Activated CD4-positive, CD25-positive, alpha-beta regulatory T cell treated with anti-CD3 and anti-CD28 coated beads, Interleukin-2, amount 50 U/mL, for 72 hours (primary cell): ENCODE measurements around the gene HERPUD2.

Source experiments
- DNase-seq: peaks from one replicate; pipeline ENCODE4 v3.0.0; 2021

Gene HERPUD2, protein sequence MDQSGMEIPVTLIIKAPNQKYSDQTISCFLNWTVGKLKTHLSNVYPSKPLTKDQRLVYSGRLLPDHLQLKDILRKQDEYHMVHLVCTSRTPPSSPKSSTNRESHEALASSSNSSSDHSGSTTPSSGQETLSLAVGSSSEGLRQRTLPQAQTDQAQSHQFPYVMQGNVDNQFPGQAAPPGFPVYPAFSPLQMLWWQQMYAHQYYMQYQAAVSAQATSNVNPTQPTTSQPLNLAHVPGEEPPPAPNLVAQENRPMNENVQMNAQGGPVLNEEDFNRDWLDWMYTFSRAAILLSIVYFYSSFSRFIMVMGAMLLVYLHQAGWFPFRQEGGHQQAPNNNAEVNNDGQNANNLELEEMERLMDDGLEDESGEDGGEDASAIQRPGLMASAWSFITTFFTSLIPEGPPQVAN

DNA sequence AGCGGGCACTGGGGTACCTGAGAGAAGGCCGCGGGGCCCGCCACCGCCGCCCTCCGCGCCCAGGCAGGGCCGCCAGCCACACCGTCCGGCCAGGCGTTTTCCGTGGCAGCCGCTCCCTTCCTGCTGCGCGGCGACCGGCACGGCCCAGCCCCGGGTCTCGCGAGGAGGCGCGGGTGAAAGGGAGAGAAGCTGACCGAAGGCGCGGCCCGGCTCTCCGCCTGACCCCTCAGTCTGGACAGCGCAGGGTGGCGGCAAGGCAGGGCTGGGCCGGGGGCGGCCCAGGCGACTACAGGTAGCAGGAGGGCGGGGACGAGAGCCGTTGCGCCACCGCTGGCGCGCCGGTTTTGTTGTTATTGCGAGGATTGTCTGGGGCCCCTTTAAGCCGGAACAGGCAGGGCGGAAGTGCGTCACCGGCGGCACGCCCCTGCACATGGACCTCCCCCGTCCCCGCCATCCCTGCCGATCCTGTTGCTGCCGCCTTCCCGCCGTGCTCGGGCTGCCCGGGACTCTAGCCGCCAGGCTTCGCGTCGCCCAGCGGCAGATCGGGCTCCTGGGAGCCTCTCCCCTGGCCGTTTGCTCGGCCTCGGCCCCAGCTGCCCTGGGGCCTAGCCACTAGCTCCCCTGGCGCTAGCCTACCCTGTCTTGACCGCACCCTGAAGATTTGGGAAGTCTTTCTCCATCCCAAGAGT is at the start of gene HERPUD2:
Gene HERPUD2, minus strand, starts transcription at position 352 of the 689 bp plus-strand sequence. CDS start 805 bp downstream, outside the sequence.
- DNase-seq = peak; percentile 90

DNA sequence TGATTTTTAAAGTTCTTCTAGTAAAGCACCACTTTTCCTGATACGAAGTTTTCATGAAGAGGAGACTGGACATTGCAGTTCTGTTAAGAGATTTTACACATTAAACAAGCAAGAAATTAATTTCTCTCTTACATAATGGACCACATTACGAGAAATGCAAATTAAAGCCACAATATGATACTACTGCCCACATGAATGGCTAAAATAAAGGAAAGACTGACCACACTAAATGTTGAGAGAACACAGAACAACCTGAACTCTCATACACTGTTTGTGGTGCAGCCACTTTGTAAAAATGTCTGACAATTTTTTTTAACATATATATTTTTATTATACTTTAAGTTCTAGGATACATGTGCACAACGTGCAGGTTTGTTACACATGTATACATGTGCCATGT is 44.0 kb upstream of the HERPUD2 start:
- no peak for DNase-seq

DNA sequence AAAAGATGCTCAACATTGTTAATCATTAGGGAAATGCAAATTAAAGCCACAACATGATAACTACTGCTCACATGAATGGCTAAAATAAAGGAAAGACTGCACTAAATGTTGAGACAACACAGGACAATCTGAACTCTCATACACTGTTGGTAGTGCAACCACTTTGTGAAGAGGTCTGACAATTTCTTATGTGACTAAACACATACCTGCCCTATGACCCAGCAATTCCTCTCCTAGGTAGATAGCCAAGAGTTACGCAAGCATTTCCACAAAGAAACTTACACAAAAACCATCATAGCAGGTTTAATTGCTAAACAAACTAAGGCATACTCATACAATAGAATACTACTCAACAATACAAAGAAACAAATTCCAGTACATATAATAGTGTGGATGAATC is 41.8 kb upstream of the HERPUD2 start:
- DNase-seq = no peak

DNA sequence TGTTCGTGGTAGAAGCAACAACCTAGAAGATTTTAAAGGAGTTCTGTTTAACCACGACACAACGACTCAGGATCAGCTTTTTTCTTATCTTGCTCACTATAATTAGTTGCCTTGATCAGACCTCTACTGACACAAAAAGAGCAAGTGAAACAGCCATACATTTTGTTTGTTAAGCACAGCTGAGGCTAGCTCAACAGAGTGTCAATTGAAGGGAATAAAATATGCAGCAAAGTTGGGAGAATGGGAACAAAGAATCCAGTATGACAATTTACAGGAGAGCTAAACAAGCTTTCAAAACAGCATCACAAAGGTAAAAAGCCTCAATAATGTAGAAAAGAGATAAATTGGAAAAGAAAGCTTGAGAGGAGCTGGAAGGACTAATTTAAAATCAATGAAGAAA is 40.5 kb upstream of the HERPUD2 start:
- no peak for DNase-seq

DNA sequence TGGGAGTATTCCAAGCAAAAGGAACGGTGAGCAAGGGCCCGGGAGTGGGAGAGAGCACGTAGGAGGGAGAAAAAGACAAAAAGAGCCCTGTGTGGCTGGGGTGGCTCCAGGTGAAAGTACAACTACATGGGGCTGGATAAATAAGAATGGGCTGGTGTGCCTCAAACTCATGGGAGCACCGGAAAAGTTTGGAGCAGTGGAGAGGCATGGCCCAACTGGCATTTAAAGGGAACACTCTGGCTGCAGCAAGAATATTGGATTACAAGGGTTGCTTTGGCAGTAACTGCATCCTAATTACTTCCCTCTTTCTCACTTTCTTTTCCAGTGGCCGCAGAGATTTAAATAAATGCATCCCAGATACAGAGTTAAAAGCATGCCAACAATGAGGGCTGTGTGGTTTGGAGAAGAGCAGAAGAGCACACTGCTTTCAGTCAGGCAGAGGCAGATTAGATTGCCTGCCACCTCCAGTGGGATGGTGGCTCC is 39.1 kb upstream of the HERPUD2 start:
- DNase-seq = no peak

DNA sequence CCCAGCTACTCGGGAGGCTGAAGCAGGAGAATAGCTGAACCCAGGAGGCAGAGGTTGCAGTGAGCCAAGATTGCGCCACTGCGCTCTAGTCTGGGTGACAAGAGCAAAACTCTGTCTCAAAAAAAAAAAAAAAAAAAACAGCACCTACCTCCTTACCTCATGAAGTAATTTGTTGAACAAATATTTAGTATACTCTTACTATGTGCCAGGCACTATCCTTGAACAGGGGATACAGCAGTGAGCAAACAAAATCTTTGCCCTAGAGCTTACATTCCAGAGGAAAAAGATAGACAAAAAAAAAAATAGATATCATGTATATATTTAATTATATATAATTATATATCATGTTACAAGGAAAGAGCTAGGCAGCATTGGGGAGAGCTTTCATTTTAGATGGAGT is 36.4 kb upstream of the HERPUD2 start:
- DNase-seq = no peak

DNA sequence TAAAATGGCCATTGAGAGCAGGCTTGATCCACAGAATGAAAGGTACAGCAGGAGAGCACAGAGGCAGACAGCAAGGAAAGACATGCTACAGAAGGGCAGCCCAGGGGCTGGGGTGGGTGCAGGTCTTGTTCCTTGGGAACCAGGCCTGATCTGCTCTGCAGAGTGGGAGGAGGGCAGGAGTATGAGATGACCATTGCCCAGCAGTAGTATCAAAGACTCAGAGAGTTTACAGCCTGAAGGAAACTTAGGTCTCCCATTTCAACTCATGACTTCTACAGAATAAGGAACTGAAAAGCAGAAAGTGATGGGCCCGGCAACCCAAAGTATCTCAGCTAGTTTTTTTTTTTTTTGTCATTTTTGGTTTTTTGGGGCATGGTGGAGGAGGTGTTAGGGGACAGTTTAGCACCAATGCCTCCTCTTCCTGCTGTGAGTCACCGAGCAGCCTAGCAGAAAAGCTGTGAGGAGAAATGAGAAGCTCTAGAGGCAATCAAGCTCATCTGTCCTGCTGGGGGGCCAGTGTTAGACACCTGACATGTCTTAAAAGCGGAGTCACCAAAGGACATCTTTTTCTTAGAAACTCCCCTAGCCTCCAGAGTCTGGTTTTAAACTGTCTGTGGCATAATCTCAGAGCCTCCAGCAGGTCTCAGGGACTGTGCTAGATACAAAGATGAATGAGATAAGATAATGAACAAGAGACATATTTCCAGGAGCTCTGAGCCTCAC is 34.3 kb upstream of the HERPUD2 start:
- no peak for DNase-seq

DNA sequence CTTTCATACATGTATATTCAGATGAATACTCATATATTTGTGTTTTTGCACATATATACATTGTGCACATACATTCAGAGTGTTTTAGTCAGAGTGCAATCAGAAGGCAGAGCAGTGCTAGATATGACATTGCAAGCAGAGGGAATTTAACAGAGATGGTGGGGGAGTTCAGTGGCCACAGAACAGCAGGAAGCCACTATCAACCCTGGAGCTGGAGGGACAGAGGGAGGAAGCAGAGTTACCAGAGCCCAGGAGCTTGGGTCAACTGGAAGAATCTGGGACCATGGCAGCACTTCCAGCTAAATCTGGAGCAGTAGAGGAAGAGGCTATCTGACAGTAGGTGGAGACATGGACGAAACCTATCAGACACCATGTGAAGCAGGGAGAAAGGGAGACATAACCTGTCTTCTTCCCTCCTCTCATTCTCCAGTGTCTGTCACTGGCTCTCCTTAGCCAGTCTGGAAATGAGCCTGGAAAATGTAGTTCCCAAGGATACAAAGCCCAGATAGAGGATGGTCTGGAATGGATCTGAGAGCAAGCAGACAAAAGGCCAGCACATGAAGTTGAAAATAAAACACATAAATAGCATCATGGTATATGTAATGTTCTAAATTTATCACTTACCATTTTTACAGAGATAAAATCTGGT is 33.6 kb upstream of the HERPUD2 start:
- DNase-seq = no peak

DNA sequence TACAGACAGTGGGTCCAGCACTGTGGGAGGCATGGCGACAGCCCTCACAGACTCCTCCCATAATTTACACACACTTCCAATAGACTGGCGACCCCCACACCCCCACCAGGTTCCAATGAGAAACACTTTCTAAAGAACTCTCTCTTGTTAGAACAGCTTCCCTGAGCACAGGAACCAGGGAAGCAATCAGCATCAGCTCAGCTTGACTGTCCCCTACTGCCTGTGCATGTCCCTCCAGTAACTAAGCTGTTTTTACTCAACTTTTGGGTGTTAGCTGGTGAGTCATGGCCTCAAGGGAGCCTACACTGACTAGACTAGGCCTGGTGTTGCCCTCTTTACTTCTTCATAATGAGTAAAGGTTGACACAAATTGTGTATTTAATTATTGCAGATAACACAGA is 32.6 kb upstream of the HERPUD2 start:
- no peak for DNase-seq

DNA sequence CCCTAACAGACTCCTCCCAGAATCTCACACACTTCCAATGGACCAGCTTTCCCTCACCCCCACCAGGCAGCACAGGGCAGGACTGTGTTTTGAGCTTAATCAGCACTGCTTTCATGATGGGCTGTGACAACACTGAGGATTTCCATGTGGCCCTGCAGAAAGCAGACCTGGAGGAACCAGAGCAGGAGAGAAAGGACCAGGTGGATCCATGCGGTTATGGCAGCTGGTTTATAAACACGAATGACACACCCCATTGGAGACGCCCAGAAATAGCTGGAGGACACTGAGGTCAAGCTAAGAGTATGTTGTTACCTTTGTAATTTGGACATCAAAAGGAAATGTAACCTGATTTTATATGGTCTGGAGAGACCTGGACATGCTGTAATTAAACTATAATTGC is 31.7 kb upstream of the HERPUD2 start:
- DNase-seq = no peak

DNA sequence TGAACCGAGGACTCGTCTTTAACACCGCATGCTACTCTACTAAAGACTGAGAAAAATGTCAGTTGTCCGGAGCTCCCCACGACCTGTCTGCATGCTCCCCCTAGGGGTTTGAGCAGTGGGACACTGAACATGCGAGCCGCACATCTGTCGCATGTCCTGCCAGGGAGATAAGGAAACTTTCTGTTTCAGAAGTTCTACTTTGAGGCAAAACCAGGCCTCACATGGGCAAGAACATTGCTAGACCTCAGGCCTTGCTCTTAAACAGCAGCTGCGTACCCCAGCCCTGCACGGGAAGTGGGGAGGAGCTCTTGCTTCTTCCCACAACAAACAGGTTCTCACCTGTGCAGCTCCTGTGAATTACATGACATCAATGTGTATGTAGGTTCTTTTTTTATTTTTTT is 30.3 kb upstream of the HERPUD2 start:
- DNase-seq = no peak

DNA sequence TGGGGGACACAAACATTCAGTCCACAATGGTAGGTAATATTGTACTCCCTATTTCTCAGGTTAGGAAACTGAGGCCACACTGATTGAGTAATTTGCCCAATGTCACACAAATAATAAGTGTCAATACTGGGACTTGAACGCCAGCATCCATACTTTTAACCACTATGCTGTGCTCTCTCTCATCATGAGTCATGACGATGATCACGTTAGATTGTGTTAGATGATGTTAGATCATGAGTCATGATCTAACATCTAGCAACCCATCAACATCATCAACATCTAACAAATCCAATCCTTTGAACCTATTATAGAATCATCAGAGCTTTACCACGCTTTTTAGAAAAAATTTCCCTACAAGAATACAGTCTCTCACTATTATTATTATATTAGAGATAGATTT is 28.1 kb upstream of the HERPUD2 start:
- DNase-seq = no peak

DNA sequence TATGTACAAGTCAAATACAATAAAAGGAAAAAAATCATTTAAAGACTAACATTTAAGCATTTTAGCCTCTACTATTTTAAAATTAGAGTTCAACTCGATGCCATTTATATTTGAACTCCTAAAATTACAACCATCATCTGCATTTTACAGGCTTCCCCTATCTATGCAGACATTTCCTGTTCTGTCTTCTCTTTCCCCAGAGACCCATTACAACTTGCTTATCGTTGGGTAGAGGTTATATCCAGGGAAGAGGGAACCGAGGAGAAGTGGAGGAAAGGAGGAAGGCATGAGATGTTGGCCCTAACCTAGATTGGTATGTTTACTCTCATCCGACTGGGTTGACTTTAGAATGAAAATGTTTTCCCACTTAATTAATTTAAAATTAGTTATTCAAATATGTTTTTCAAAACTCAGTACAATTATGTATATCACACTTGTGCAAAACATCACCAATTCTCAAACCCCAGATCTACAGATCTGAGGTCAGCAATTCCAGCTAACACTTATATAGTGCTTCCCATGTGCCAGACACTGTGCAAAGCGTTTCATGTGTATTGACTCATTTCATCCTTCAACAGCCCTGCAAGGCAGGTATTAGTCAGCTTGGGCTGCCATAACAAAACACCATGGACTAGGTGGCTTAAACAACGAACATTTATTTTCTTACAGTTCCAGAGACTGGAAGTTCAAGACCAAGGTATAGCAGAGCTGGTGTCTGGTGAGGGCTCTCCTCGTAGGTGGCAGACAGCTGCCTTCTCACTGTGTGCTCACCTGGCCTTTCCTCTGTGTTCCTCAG is 27.3 kb upstream of the HERPUD2 start:
- no peak for DNase-seq

DNA sequence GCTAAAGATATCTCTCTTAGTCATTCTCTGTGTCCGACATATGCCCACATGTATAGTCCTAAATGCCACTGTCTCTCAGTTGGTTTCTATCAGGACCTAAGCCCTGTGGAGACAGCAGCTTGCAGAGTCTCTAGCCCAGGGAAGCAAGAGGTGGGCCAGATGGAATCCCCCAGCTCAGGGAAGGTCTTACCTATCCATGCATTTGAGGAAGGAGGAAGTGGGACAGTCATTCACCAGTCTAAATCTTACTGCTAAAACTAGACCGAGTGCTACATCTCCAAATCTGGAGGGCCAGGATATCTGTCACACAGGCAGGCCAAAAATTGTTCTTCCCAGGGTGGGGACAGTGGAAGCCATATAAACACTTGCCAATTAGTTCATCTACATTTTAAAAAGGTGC is 26.4 kb upstream of the HERPUD2 start:
- no peak for DNase-seq

DNA sequence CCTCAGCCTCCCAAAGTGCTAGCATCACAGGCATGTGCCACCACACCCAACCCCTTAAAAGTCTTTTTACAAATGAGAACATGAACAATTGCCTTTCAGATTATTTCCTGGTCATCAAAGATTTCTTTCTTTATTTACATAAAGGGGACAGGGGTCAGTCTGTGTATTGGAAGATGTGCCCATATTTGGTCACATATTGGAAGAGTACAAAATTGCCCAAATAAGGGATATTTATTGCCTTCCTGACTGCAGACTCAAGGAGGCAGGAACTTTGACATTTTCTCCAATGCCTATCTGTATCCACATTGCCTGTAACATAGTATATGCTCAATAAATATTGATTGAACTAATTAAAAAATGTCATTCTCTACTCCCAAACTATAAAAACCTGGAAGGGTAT is 25.9 kb upstream of the HERPUD2 start:
- no peak for DNase-seq

DNA sequence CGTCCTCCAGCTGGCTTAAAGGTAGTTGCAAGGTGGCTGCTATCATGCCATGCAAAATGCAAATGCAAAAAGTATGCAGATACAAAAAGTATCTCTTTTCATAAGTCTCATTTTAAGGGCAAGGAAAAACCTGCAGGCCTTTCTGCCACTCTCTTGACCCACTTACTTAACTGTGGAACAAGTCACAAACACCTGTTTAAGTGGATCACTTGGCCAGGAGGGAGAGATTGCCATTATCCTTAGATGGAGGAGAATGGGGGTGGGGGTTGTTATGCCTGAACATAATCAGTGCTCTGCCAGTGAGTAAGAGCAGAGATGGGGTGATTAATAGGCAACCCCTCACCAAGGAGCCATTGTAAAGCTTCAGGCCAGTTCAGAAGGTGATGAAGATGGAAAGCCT is 25.1 kb upstream of the HERPUD2 start:
- no peak for DNase-seq

DNA sequence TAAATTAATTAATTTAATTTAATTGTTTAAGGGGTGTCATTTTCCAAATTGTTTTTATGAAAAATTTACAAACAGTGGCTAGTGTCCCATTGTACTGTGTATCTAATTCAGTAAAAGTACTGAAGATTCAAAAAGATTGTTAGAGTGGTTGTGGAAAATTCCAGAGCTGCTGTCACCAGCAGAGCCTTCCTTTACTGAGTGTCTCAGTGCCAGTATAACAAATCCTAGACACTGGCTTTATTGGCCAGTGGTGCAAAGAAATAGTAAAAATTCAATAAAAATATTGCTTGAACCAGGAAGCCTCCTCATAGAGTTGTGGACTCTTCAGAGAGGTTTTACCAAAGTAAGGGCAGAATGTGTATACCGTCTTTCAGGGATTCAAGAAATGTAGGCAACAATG is 23.1 kb upstream of the HERPUD2 start:
- no peak for DNase-seq

DNA sequence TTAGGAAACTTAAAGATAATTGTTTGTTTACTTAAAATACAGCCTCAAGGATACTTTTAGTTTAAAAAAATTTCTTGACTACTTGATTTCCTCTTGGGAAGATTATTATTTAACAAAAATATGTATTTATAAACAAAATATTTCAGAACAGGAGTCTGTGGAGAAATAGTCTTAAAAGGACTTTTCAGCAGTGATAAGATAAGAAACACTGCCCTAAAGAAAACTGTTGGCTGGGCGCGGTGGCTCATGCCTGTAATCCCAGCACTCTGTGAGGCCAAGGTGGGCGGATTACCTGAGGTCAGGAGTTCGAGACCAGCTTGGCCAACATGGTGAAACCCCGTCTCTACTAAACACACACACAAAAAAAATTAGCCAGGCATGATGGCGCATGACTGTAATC is 22.6 kb upstream of the HERPUD2 start:
- DNase-seq = no peak

DNA sequence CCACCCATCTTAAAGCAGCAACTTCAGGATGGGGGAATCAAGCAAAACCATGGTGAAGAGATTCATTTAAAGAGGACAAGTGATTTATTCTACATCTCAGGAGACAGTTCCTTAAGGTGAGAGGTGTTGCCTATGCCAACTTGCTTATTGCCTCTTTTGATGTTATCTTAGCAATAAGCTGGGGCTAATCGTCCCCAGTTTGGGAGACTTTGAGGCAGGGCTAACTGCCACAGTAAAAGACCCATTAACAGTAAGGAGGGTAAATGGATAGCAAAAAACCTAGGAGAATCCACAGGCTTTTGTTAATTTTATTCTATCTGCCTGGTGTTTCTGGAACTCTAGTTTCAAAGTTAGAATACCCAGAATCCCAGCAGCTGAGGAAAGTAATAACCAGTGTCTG is 22.1 kb upstream of the HERPUD2 start:
- DNase-seq = no peak

DNA sequence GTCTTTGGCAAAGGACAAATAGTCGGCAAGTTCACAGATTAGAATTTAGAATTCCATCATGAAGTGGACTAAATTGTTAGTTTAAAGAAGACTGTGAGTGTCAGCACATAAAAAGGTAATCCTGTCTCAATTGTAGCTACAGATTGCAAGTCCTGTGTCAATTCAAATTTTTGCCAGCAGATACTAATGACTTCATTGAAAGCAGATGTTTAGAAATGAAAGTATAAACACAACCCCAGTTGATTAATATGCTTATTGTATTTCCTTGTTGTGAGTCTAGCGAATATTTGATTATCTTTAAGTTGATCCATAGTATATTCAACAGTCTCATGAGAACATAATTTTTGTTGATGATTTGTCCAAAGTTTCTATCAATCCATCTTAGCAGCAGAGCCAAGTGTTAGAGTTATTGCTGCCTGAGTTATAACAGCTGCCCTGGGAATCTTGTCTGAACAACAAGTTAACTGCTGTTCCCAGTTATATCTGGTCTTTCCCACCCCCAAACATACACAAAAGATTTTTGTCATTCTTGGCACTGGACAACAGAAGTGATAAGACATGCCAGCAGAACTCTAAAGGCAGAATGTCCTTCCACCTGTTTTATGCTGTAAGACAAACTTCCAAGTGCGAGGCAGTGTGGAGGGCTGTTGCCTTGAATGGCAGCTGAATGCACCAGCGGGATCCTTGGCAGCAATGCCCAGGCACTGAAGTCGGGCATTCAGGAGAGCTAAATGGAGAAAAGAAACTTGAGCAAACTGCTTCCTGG is 21.3 kb upstream of the HERPUD2 start:
- no peak for DNase-seq

DNA sequence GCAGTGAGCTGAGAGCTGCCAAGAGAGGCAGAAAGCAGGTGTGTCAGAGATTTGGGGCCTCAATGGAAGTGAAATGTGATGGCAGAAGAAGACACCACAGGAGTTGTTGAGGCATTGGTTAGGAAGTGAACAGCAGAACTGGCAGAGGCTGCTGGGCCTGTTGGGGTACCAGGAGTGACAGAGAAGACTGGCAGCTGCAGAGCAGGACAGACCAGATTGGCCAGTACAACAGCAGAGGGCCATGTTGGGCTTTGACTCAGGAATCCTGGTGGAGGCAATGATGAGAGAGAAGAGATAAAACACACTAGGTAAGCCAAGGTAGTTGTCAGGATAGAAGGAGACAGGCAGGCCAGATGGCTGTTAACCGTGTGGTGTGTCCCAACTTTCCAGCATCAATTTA is 19.9 kb upstream of the HERPUD2 start:
- no peak for DNase-seq

DNA sequence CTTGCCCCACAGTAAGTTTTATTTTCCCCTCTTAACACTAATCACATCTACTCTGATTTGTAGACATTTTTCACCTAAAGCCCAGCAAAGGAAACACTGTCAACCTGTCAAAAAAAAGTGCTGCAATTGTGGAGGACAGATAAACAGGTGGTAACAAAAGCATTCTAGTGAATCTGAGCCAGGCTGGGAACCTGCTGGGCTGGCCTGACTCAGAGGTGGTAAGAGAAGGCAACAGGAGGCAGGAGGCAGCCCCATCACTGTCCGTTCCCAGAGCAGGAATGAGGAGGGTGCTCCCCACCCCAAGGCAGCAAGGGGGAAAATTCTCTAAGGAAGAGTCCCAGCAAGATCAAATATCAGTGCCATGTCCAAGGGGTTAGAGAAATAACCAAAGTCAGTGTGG is 19.5 kb upstream of the HERPUD2 start:
- no peak for DNase-seq
